ENCODE results near the gene SLC6A18. TPM values are rescaled to one million over a fixed set of nuclear protein-coding genes. Genes with fewer than 3 reads are reported as not detected.

SLC6A18 gene
- total and polyA plus RNA-seq, 10 of the 15 experiments (the other 5 are each of a cell fraction or from before 2014, with no cell fraction given): not detected

DNA sequence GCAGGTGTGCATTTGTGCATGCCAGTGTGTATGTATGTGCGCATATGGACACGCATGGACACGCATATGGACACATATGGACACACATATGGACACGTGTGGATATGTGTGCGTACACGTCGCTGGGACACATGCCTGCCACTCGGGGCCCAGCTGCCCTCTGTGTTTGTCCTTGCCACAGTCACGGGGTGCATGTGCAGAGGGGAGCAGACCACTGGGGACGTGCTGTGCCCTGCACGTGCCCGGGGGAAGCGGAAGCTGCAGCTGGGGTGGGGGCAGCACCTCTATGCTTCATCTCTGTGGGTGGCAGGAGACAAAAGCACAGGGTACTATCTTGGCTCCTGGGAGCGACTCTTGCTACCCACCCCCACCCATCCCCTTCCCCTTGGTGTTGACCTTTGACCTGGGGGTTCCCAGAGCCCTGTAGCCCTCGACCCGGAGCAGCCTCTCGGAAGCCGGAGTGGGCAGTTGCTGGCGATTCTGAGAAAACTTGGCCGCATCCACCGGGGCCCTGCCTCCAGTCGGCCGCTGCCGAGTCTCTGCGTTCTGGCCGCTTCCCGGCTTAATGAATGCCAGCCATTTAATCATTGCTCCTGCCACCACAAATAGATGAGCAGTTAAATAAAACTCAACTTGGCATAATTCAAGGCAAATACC, 2.4 kb upstream of the SLC6A18 start:
- TF ChIP-seq SUPT20H (IDR thresholded peaks at IDR 0.05; ENCODE audit: borderline replicate concordance, control insufficient read depth, low read depth, low read length): no peak
- no peak for TF ChIP-seq CBX5 (IDR thresholded peaks at IDR 0.05; ENCODE audit: low read depth)
- no peak for TF ChIP-seq ETV6 (conservative IDR thresholded peaks at IDR 0.05 in 1 of 2, IDR thresholded peaks at IDR 0.05 in 1 of 2; ENCODE audit: borderline replicate concordance in 1 of 2, low read depth in 1 of 2)
- TF ChIP-seq BHLHE40 (IDR thresholded peaks at IDR 0.05; ENCODE audit: borderline replicate concordance in 1 of 2, low read depth in 2 of 2, low read length in 1 of 2): no peak
- TF ChIP-seq EED (IDR thresholded peaks at IDR 0.05; ENCODE audit: low read depth): no peak
- no peak for TF ChIP-seq EZH2 (IDR thresholded peaks at IDR 0.05; ENCODE audit: borderline replicate concordance, control insufficient read depth, low read depth, low read length)
- TF ChIP-seq CEBPB (IDR thresholded peaks at IDR 0.05; ENCODE audit: borderline replicate concordance in 1 of 2, low read depth in 2 of 2, low read length in 2 of 2): no peak
- TF ChIP-seq CHD2 (IDR thresholded peaks at IDR 0.05; ENCODE audit: borderline replicate concordance, low read depth, low read length): no peak
- no peak for TF ChIP-seq RUNX3 (IDR thresholded peaks at IDR 0.05; ENCODE audit: low read length)
- no peak for TF ChIP-seq ASH2L (IDR thresholded peaks at IDR 0.05; ENCODE audit: borderline replicate concordance, low read depth)
- TF ChIP-seq KLF5 (IDR thresholded peaks at IDR 0.05; ENCODE audit: partially characterized antibody): no peak
- TF ChIP-seq MEF2A (IDR thresholded peaks at IDR 0.05; ENCODE audit: insufficient read depth, low read depth, low read length): no peak
- ChIA-PET CTCF (no interaction called here), RAD21 (ENCODE audit: unreplicated experiment) (no interaction called here), POLR2A (no interaction called here), SMC1A (ENCODE audit: uncharacterized antibody, unreplicated experiment) (no interaction called here)
- H3K4me2 ChIP-seq (ENCODE audit: control insufficient read depth, insufficient read depth): no peak overlapping the region
- 76% methylated on average over 23 of the region's 27 CpGs for WGBS (ENCODE audit: insufficient coverage, insufficient replicate concordance, low lambda C conversion rate, missing lambda C conversion rate)
- ATAC-seq: no peak
- H3K4me3 ChIP-seq: no peak overlapping the region
- DNase-seq (ENCODE audit: low read depth, low spot score): no peak
- no peak overlapping the region for H3K9ac ChIP-seq (ENCODE audit: control insufficient read depth, insufficient read depth, low read length)
- no peaks in the 10 kb centered on the region for H3K36me3 ChIP-seq (ENCODE audit: control insufficient read depth in 2 of 2, insufficient read depth in 2 of 2, low read length in 1 of 2)
- no peak overlapping the region for H3K27ac ChIP-seq (ENCODE audit: control insufficient read depth, insufficient read depth)
- BruUV-seq (replicated peaks): no TSS peak
- H3K79me2 ChIP-seq (ENCODE audit: control insufficient read depth, insufficient read depth, low read length): no peaks in the 10 kb centered on the region
- no peak for FAIRE-seq
- no peak overlapping the region for H2AFZ ChIP-seq (ENCODE audit: control insufficient read depth, low read depth, low read length)
- H3K27me3 ChIP-seq (replicated peaks in 1 of 2; ENCODE audit: control insufficient read depth in 2 of 2, insufficient read depth in 2 of 2, low read length in 1 of 2): no peaks in the 10 kb centered on the region; a peak in 1 of 4 replicates
- H3K4me1 ChIP-seq (ENCODE audit: control insufficient read depth, insufficient read depth, low read length): no peaks in the 10 kb centered on the region
- in situ Hi-C loops (cut with MboI): no loop called here
- H3K9me3 ChIP-seq (replicated peaks; ENCODE audit: control insufficient read depth, insufficient read depth, low read length): no peaks in the 10 kb centered on the region; the same call in 2 of the 3 replicates
- intact Hi-C loops (cut with micrococcal nuclease; ENCODE audit: unreplicated experiment): no loop called here
- no peaks in the 10 kb centered on the region for H4K20me1 ChIP-seq (ENCODE audit: control insufficient read depth, insufficient read depth)
